ENCODE results near the gene SGCB.
"Not testable (repeated sequence)": the region's sequence is repeated elsewhere in the genome, so short reads cannot be mapped to it uniquely, and the experiment has no call there.

Gene SGCB

GRCh38 chr4:52038103-52038912 lies at the start of gene SGCB:
Gene SGCB, minus strand, starts transcription at chr4:52038299. Its CDS starts 40 bp downstream, at chr4:52038259.
- DNase-seq, result peak; percentile 78 to 79

GRCh38 chr4:52086425-52086824 lies 48.3 kb upstream of the SGCB start:
- not testable (repeated sequence) for DNase-seq

GRCh38 chr4:52081216-52081615 lies 43.1 kb upstream of the SGCB start:
- no peak for DNase-seq

GRCh38 chr4:52079659-52080058 lies 41.6 kb upstream of the SGCB start:
- DNase-seq, result no peak

GRCh38 chr4:52076731-52077130 lies 38.6 kb upstream of the SGCB start:
- DNase-seq, result no peak

- DNase-seq, result no peak
Measured at GRCh38 chr4:52071791-52072546, 33.9 kb upstream of the SGCB start.

- no peak for DNase-seq
Measured at GRCh38 chr4:52069571-52069970, 31.5 kb upstream of the SGCB start.

- no peak for DNase-seq
Measured at GRCh38 chr4:52059372-52059771, 21.3 kb upstream of the SGCB start.

- DNase-seq, result no peak
Measured at GRCh38 chr4:52058275-52058674, 20.2 kb upstream of the SGCB start.

GRCh38 chr4:52057196-52057595 lies 19.1 kb upstream of the SGCB start:
- no peak for DNase-seq

- no peak for DNase-seq
Measured at GRCh38 chr4:52054254-52054653, 16.2 kb upstream of the SGCB start.

GRCh38 chr4:52052475-52052780 lies 14.3 kb upstream of the SGCB start:
- DNase-seq, result no peak

GRCh38 chr4:52051615-52052474 lies 13.7 kb upstream of the SGCB start:
- DNase-seq, result peak; percentile 10 to 19

GRCh38 chr4:52051213-52051614 lies 13.1 kb upstream of the SGCB start, which contains the start of gene SPATA18:
Gene SPATA18, plus strand, starts transcription at chr4:52051304. Its CDS starts 401 bp downstream, at chr4:52051705.
- DNase-seq, result no peak

- no peak for DNase-seq
Measured at GRCh38 chr4:52049266-52049665, 11.2 kb upstream of the SGCB start.

GRCh38 chr4:52045028-52045427 lies 6.9 kb upstream of the SGCB start:
- no peak for DNase-seq

GRCh38 chr4:52037689-52038102 lies 403 bp downstream of the SGCB start:
- peak; percentile 27 to 34 for DNase-seq

GRCh38 chr4:52036886-52037530 lies 1.1 kb downstream of the SGCB start:
- DNase-seq, result no peak

GRCh38 chr4:52035190-52035589 lies 2.9 kb downstream of the SGCB start:
- DNase-seq, result no peak

- no peak for DNase-seq
Measured at GRCh38 chr4:52032005-52032404, 6.1 kb downstream of the SGCB start.

- DNase-seq, result no peak
Measured at GRCh38 chr4:52028970-52029369, 9.1 kb downstream of the SGCB start.

- DNase-seq, result no peak
Measured at GRCh38 chr4:52019936-52020657, 18.0 kb downstream of the SGCB start, which contains the start of gene LRRC66. Gene LRRC66, minus strand, starts transcription at chr4:52020363. Its CDS starts 2,750 bp downstream, at chr4:52017613.

Measured in activated CD4-positive, alpha-beta T cell treated with anti-CD3 and anti-CD28 coated beads, Interleukin-2, amount 50 U/mL, for 48 hours (primary cell).